HUDEP-2 (cell line): Measurements from ENCODE around the gene BIRC6.
A peak's percentile ranks its signal among the peaks of the same experiment; 100 is the strongest.
"Not testable (repeated sequence)": the region's sequence is repeated elsewhere in the genome, so short reads cannot be mapped to it uniquely, and the experiment has no call there.

Experiments used
- DNase-seq, 76 experiments: peaks; one replicate each; lab custom pipeline; 2025; ENCODE audit not compliant: unreplicated experiment in 76 of 76; lab: John Stamatoyannopoulos, UW

Gene BIRC6

GRCh38 chr2:32572737-32573136 is 215.9 kb downstream of the BIRC6 start:
- DNase-seq: no peak

- peak in 26 of 76 experiments; percentile 1 to 47 (median 16) for DNase-seq
Observed at GRCh38 chr2:32591669-32592463, 235.0 kb downstream of the BIRC6 start.

GRCh38 chr2:32594573-32594972 is 237.8 kb downstream of the BIRC6 start:
- no peak for DNase-seq

- no peak for DNase-seq
Observed at GRCh38 chr2:32611366-32611765, 254.5 kb downstream of the BIRC6 start.

- DNase-seq: no peak
Observed at GRCh38 chr2:32611771-32612170, 254.9 kb downstream of the BIRC6 start.

- no peak for DNase-seq
Observed at GRCh38 chr2:32614084-32614483, 257.3 kb downstream of the BIRC6 start.

- no peak for DNase-seq
Observed at GRCh38 chr2:32617599-32618189, 260.9 kb downstream of the BIRC6 start.

GRCh38 chr2:32622570-32623310 is 265.9 kb downstream of the BIRC6 start:
- DNase-seq: no peak

GRCh38 chr2:32623311-32623706 is 266.5 kb downstream of the BIRC6 start:
- DNase-seq: no peak

- no peak for DNase-seq
Observed at GRCh38 chr2:32624812-32625211, 268.0 kb downstream of the BIRC6 start.

GRCh38 chr2:32626639-32627221 is 269.9 kb downstream of the BIRC6 start:
- no peak for DNase-seq

- DNase-seq: peak in 2 of 76 experiments; percentile 10 to 51
Observed at GRCh38 chr2:32627441-32627813, 270.6 kb downstream of the BIRC6 start.

- peak in 75 of 76 experiments; percentile 37 to 96 (median 91) for DNase-seq
Observed at GRCh38 chr2:32627814-32628579, 271.2 kb downstream of the BIRC6 start, which contains the start of gene TTC27. TSS of gene TTC27 (plus strand) at chr2:32628050. CDS start at chr2:32628293, 243 bp downstream.

GRCh38 chr2:32632089-32632488 is 275.3 kb downstream of the BIRC6 start:
- peak in 47 of 76 experiments; percentile 4 to 64 (median 32) for DNase-seq

- peak in 22 of 76 experiments; percentile 1 to 66 (median 21) for DNase-seq
Observed at GRCh38 chr2:32633040-32633439, 276.2 kb downstream of the BIRC6 start.

GRCh38 chr2:32638548-32638947 is 281.7 kb downstream of the BIRC6 start:
- DNase-seq: not testable (repeated sequence)

- DNase-seq: no peak
Observed at GRCh38 chr2:32641180-32641579, 284.4 kb downstream of the BIRC6 start.

GRCh38 chr2:32647180-32647651 is 290.4 kb downstream of the BIRC6 start:
- DNase-seq: peak in 3 of 76 experiments; percentile 3 to 21 (median 3)

GRCh38 chr2:32652555-32653209 is 295.9 kb downstream of the BIRC6 start:
- no peak for DNase-seq

GRCh38 chr2:32656069-32656468 is 299.2 kb downstream of the BIRC6 start:
- DNase-seq: no peak
